Astrocyte (in vitro differentiated cells and primary cell): ENCODE measurements around the gene CAPS.

Experiments used
- EZH2 ChIP-seq: IDR thresholded peaks from 2 replicates; pipeline ENCODE4 v1.6.1; 2012; ENCODE audit warnings: mild to moderate bottlenecking, low read length, inconsistent platforms; ENCODE audit not compliant: insufficient read depth
- TF ChIP-seq, protein P1 (sequence below): IDR thresholded peaks from 2 replicates; pipeline ENCODE4 v1.5.1; 2011; ENCODE audit warnings: low read depth, mild to moderate bottlenecking, inconsistent platforms, low read length, moderate library complexity; ENCODE audit not compliant: insufficient read depth

DNA sequence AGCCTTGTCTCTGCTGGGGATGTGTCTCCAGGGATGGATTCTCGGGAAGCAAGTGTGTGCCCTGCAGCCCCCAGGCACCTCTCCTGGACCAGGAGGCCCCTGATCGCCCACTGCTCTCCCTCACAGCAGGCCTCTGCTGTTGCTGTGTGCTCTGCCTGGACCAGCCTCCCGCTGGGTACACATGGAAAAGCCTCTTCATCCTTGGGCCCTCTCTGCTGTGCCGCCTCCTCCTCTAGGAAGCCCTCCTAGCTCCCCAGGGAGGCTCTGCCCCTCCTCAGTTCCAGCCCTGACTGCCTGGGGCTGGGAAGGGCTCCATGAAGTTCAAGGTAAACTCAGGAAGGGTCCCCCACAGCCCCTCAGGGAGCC is 22.5 kb upstream of the CAPS start:
- TF ChIP-seq, protein P1, sequence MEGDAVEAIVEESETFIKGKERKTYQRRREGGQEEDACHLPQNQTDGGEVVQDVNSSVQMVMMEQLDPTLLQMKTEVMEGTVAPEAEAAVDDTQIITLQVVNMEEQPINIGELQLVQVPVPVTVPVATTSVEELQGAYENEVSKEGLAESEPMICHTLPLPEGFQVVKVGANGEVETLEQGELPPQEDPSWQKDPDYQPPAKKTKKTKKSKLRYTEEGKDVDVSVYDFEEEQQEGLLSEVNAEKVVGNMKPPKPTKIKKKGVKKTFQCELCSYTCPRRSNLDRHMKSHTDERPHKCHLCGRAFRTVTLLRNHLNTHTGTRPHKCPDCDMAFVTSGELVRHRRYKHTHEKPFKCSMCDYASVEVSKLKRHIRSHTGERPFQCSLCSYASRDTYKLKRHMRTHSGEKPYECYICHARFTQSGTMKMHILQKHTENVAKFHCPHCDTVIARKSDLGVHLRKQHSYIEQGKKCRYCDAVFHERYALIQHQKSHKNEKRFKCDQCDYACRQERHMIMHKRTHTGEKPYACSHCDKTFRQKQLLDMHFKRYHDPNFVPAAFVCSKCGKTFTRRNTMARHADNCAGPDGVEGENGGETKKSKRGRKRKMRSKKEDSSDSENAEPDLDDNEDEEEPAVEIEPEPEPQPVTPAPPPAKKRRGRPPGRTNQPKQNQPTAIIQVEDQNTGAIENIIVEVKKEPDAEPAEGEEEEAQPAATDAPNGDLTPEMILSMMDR = no peak
- TF ChIP-seq EZH2 = no peak
